Loucy (cell line): Measurements from ENCODE around the gene ZBTB7B.

Experiments used
- H2AFZ ChIP-seq: fragments of 200-600 bp; sonication (generic); 2 replicates; pipeline ENCODE4 v1.6.0; 2016; ENCODE audit warnings: antibody characterized with exemption, mild to moderate bottlenecking, low read length, moderate library complexity
- H3F3A ChIP-seq: fragments of 200-600 bp; 2 replicates; pipeline ENCODE4 v1.6.0; 2016; ENCODE audit warnings: antibody characterized with exemption, low read depth, mild to moderate bottlenecking
- H3K27me3 ChIP-seq: fragments of 200-600 bp; sonication (generic); 2 replicates; pipeline ENCODE4 v1.6.1; 2014; ENCODE audit warnings: low read length, mild to moderate bottlenecking; ENCODE audit not compliant: insufficient read depth, poor library complexity, severe bottlenecking
- H3K36me3 ChIP-seq: fragments of 200-600 bp; sonication (generic); 2 replicates; pipeline ENCODE4 v1.6.1; 2016; ENCODE audit warnings: low read length; ENCODE audit not compliant: insufficient read depth
- H3K4me1 ChIP-seq: fragments of 200-600 bp; sonication (generic); 2 replicates; pipeline ENCODE4 v1.5.1; 2014; ENCODE audit warnings: low read length, mild to moderate bottlenecking; ENCODE audit not compliant: insufficient read depth, poor library complexity, severe bottlenecking
- H3K4me2 ChIP-seq: fragments of 200-600 bp; sonication (generic); 2 replicates; pipeline ENCODE4 v1.6.0; 2014; ENCODE audit warnings: antibody characterized with exemption, low read length, low read depth, mild to moderate bottlenecking; ENCODE audit not compliant: poor library complexity, severe bottlenecking
- H3K4me3 ChIP-seq: fragments of 200-600 bp; sonication (generic); 2 replicates; pipeline ENCODE4 v1.5.1; 2014; ENCODE audit warnings: low read length, mild to moderate bottlenecking, mixed read lengths; ENCODE audit not compliant: poor library complexity, severe bottlenecking
- H3K79me2 ChIP-seq: fragments of 200-600 bp; sonication (generic); 2 replicates; pipeline ENCODE4 v1.6.1; 2014; ENCODE audit warnings: low read length; ENCODE audit not compliant: insufficient read depth
- H3K9ac ChIP-seq: fragments of 200-600 bp; sonication (generic); 2 replicates; pipeline ENCODE4 v1.6.0; 2014; ENCODE audit warnings: mild to moderate bottlenecking, low read depth, low read length, moderate library complexity; ENCODE audit not compliant: poor library complexity, severe bottlenecking
- H3K9me2 ChIP-seq: fragments of 200-600 bp; sonication (generic); replicated peaks from 2 replicates; pipeline ENCODE4 v1.6.1; 2016; ENCODE audit warnings: low read depth, low read length, mixed read lengths
- H3K9me3 ChIP-seq: fragments of 200-600 bp; sonication (generic); 2 replicates; pipeline ENCODE4 v1.6.1; 2014; ENCODE audit warnings: mild to moderate bottlenecking, antibody characterized with exemption, low read length, low read depth; ENCODE audit not compliant: insufficient read depth
- H4K20me1 ChIP-seq: fragments of 200-600 bp; sonication (generic); 2 replicates; pipeline ENCODE4 v1.6.0; 2014; ENCODE audit warnings: antibody characterized with exemption, low read length, mild to moderate bottlenecking; ENCODE audit not compliant: insufficient read depth, poor library complexity, severe bottlenecking
- CTCF ChIP-seq: fragments of 200-600 bp; sonication (generic); conservative IDR thresholded peaks from 2 replicates; pipeline ENCODE4 v1.5.1; 2014; ENCODE audit warnings: mild to moderate bottlenecking, antibody characterized with exemption, low read length
- EZH2phosphoT487 ChIP-seq: fragments of 200-600 bp; IDR thresholded peaks from 2 replicates; pipeline ENCODE4 v1.6.1; 2018; ENCODE audit warnings: antibody characterized with exemption, mild to moderate bottlenecking, moderate library complexity, borderline replicate concordance

Gene ZBTB7B

DNA sequence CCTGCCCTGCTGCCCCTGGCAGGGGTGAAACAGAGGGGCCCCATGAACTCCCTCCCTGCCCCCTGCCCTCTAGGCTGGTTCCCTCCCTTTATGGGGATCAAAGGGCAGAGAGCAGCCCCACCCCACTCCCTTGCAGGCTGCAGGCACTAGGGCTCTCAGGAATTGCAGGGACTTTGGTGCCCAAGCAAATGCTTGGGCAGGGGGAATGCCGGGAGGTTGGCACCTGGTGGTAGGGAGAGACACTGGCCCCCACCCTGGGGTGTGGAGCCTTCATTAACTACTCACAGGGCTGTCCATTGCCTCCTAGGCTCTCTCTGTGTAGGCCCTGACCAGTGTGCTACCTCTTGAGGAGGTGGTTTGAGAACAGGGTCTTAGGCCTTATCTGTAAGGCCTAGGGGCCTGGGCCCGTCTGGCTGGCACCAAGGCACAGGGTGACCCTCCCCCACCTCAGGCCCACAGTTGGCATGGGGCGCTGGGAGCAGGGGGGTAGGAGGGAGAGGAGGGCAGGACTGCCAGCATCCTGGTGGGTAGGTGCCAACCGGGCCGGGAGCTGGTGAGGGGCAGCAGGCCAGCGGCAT, 4.7 kb downstream of the ZBTB7B start:
- H3K9ac ChIP-seq: no peak overlapping the region
- H4K20me1 ChIP-seq: no peaks in the 10 kb centered on the region
- H3K27me3 ChIP-seq: no peaks in the 10 kb centered on the region
- H3K36me3 ChIP-seq: no peaks in the 10 kb centered on the region
- peaks cover 55% of the 10 kb centered on the region for H3K4me1 ChIP-seq
- no peak overlapping the region for H2AFZ ChIP-seq
- no peaks in the 10 kb centered on the region for H3F3A ChIP-seq
- H3K9me2 ChIP-seq: no peaks in the 10 kb centered on the region
- no peak overlapping the region for H3K4me2 ChIP-seq
- no peak overlapping the region for H3K4me3 ChIP-seq
- no peaks in the 10 kb centered on the region for H3K9me3 ChIP-seq
- no peaks in the 10 kb centered on the region for H3K79me2 ChIP-seq
- no peak for TF ChIP-seq EZH2phosphoT487
- no peak for TF ChIP-seq CTCF

DNA sequence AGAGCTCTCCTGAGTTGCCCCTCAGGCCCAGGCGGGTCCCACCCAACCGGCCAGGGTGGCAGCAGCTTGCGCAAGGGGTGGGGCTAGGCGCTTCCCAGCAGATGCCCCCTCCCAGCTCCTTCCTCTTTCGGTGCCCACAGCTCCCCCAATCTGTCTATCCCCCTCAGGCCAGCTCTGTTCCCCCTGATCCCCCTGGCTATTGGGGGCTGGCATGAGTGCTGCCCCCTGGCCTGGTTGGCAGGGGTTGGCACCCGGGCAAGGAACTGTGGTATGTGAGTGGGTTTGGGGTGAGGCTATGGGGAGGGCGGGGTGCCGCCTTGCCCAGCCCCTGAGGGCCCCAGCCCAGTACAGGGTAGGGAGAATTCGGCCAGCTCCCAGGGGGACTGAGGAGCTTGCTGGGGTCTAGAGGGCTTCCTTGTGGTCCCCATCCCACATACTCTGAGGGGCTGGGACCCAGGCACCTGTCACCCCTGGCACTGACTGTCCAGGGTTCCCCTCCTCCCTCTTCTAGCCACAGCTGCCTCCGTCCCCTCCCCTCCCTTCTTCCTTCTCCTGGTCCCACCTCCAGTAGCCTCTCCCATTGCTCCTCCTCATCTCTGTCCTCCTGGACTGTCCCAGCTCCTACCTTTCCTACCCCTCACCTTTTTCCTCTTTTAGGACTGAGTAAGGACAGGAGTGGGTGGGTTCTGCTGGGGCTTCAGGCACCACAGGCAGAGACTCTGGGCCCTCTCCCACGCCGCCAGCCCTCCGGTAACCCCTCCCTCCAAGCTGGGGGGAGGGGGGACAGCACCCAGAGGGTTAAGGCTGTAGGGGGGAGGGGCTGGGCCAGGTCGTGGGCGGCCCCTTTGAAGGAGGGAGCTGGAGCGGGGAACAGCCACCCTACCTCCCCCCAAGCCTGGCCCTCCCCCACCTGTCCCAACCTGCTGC, 5.7 kb downstream of the ZBTB7B start:
- no peak overlapping the region for H3K9ac ChIP-seq
- H3K9me2 ChIP-seq: no peaks in the 10 kb centered on the region
- no peak overlapping the region for H3K4me3 ChIP-seq
- peaks cover 64% of the 10 kb centered on the region for H3K4me1 ChIP-seq
- TF ChIP-seq EZH2phosphoT487 (no peak), CTCF (no peak)
- no peaks in the 10 kb centered on the region for H3F3A ChIP-seq
- H3K9me3 ChIP-seq: no peaks in the 10 kb centered on the region
- no peaks in the 10 kb centered on the region for H4K20me1 ChIP-seq
- H2AFZ ChIP-seq: no peak overlapping the region
- no peaks in the 10 kb centered on the region for H3K27me3 ChIP-seq
- no peaks in the 10 kb centered on the region for H3K79me2 ChIP-seq
- no peak overlapping the region for H3K4me2 ChIP-seq
- H3K36me3 ChIP-seq: no peaks in the 10 kb centered on the region

GRCh38 chr1:155009221-155009711, 6.7 kb downstream of the ZBTB7B start:
- H3K79me2 ChIP-seq: no peaks in the 10 kb centered on the region
- H3K4me2 ChIP-seq: no peak overlapping the region
- H3K36me3 ChIP-seq: no peaks in the 10 kb centered on the region
- H3K9me3 ChIP-seq: no peaks in the 10 kb centered on the region
- H3F3A ChIP-seq: no peaks in the 10 kb centered on the region
- peaks cover 69% of the 10 kb centered on the region for H3K4me1 ChIP-seq
- no peaks in the 10 kb centered on the region for H3K27me3 ChIP-seq
- H3K4me3 ChIP-seq: no peak overlapping the region
- no peaks in the 10 kb centered on the region for H4K20me1 ChIP-seq
- H3K9me2 ChIP-seq: no peaks in the 10 kb centered on the region
- TF ChIP-seq CTCF (no peak), EZH2phosphoT487 (no peak)
- H3K9ac ChIP-seq: no peak overlapping the region
- H2AFZ ChIP-seq: no peak overlapping the region
